Measurements from ENCODE around the gene PTGES2.

PTGES2 gene

DNA sequence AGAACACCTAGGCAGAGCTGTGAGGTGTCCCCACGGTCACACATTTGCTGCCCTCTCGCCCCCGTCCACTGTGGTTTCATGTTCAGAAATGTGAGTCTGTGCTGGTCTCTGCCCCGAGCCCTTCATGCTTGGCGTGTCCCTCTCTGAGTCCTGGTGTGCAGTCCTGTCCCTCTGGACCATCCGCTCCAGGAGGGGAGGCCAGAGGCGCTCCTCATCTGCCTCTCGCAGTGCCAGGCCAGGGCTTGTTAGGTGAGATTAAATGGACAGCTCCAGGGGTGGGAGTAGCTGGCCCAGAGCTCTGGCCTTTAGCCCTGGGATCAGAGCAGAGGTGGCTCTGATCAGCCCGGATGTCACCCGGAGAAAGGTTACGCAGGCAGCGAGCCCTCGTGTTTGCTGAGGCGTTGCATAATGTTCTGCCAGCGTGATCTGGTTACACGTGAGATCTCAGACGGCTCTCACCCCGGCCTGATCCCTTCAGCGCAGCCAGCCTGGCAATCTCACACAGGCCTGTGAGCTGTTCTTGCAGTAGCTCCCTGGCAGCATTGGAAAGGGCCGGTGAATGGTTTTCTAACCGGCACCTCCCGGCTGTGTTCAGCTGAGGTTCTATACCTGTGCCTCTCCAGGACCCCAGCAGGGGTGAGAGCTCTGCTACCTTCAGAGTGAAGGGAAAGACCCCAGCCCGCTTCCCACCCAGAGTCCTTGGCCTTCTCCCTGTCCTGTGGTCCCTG is 24.5 kb downstream of the PTGES2 start:
- no peak for DNase-seq (ENCODE audit: low read depth)

- no peak for DNase-seq (ENCODE audit: low read depth)
Observed at GRCh38 chr9:128102196-128102595, 25.3 kb downstream of the PTGES2 start.

DNA sequence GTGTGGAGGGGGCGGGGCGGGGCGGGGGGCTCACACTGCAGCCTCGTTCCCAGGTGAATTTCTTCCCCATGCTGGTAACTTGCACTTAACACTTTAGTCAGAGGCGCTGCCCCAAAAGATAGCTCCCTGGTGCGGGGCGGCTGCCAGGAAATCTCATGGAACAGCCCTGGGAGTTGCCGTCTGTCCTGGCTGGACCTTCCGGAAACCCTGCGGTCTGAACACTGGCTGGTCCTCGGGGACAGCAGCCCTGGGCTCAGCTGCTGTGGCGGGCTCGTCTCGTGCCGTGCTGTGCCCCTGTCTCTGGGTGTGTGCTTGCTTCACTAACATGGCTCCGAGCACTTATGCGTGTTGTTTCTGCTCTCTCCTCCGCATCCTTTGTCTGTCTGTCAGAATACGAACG is 25.8 kb downstream of the PTGES2 start:
- DNase-seq (ENCODE audit: low read depth) = no peak

GRCh38 chr9:128101231-128101661 is 26.3 kb downstream of the PTGES2 start:
- DNase-seq (ENCODE audit: low read depth) = no peak

- no peak for DNase-seq (ENCODE audit: low read depth)
Observed at GRCh38 chr9:128100581-128100980, 26.9 kb downstream of the PTGES2 start.

DNA sequence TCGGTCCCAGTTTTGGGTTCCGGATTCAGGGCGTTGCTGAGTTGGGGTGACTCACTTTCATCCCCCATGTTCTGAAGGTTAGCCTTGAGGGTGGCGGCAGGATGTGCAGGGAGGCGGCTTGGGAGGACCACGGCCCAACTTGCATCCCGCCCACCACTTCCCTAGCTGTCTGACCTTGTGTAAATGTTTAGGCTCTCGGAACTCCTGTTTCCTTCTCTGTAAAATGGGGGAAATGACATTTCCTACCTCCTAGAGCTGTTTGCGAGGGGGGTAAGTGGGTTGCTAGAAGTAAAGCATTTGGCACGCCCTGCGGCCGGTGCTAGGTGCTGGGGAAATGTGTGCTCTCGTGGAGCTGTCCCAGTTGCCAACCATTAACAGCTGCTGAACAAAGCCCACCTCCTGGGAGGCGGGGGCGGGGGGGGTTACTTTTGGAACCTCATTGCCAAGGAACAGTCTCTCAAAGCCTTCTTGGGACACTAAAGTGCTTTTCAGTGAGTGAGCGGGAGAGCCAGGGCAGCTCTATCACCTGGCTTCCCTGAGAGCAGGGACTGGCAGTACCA is 27.5 kb downstream of the PTGES2 start:
- DNase-seq (ENCODE audit: low read depth) = no peak

DNA sequence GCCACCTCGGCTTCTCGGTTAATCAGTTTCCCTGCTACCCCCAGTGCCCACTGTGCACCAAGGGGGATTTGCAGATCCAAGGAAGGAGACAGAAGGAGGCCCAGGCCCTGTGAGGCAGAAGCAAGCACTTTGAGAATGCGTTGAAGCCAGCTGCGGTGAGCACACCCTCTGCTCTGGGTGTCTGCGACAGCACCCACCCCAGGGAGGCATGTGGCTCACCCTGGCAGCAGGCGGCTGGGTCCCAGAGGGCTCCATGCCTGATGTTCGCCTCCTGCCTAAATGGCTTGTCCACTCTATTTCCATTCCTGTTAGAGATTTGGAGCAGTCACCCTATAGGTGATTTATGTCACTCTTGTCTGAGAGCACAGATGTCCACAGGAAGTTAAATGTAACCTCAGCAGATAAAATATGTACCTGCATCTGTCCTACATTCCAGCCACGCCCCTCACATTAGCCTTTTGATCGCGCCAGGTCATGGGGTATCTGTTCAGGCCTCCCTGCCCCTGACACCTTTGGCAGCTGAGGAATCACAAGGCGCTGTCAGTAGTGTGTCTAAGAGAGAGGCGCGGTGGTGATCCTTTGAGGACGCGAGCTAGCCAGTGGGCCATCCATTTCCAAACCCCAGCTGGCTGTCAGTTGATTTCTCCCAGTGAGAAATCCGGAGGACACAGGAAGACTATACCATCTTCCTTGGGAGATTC is 28.1 kb downstream of the PTGES2 start:
- DNase-seq (ENCODE audit: low read depth) = no peak

DNA sequence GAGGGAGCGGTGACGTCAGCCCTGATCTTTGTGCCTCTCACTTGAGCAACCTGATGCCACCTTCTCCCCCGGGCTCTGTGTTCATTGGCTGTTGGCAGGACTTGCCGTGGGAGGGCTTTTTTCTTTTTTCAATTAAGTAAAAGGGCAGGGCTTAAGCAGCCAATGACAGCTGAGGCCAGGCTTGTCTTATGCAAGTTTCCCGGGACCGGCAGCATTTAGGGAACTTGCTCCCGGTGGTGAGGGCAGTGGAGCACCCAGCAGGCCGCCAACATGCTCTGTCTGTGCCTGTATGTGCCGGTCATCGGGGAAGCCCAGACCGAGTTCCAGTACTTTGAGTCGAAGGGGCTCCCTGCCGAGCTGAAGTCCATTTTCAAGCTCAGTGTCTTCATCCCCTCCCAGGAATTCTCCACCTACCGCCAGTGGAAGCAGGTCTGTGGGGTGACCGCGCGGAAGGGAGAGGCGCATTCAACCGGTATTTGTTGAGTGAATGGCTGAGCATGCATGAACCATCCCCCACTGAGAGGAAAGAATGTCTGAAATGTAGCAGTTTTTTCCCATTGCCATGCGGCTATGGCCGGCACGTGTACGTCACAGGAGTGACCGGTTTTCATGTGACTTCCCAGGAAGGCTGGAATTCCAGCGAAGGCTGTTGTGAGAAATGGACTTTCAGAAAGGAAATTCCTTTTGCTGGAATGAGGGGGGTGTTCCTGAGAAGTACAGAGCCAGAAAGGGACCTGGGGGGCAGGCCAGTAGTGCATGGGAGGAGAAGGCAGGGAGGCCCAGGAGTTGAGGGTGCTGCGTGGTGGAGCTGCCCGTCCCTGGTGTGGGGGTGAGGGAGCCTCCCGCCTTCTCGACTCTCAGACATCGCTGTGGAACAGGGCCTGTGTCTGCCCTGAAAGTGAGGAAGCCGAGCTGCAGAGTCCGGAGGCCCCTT is 29.0 kb downstream of the PTGES2 start:
- no peak for DNase-seq (ENCODE audit: low read depth)

- no peak for DNase-seq (ENCODE audit: low read depth)
Observed at GRCh38 chr9:128097543-128098296, 29.8 kb downstream of the PTGES2 start.

- DNase-seq (ENCODE audit: low read depth) = no peak
Observed at GRCh38 chr9:128096616-128097536, 30.7 kb downstream of the PTGES2 start.

DNA sequence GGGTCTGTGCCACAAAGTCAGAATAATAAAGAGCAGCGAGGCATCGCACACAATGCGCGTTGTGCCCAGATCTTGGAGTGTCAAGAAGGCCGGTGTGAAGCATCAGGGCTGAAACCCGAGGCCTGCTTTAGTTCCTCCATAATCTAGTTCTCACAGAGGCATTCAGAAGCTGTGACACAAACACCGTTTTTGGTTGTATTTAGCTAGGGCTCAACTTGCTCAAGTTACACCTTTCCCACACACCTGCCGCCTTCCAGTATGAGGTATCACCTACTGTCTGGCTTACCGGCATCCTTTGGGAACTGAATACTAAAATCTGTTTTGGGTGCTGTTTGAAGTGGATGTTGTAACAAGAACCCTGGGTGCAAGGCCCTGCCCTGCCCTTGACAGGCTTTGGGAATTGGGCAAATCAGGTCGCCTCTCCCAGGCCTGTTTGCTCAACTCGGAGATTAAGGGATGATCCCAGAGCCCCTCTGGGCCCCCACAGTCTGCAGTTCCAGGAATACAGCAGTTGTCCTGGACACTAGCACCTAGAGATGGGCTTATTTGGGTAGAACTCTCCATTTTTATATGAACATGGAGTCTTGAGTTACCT is 32.5 kb downstream of the PTGES2 start:
- no peak for DNase-seq (ENCODE audit: low read depth)

DNA sequence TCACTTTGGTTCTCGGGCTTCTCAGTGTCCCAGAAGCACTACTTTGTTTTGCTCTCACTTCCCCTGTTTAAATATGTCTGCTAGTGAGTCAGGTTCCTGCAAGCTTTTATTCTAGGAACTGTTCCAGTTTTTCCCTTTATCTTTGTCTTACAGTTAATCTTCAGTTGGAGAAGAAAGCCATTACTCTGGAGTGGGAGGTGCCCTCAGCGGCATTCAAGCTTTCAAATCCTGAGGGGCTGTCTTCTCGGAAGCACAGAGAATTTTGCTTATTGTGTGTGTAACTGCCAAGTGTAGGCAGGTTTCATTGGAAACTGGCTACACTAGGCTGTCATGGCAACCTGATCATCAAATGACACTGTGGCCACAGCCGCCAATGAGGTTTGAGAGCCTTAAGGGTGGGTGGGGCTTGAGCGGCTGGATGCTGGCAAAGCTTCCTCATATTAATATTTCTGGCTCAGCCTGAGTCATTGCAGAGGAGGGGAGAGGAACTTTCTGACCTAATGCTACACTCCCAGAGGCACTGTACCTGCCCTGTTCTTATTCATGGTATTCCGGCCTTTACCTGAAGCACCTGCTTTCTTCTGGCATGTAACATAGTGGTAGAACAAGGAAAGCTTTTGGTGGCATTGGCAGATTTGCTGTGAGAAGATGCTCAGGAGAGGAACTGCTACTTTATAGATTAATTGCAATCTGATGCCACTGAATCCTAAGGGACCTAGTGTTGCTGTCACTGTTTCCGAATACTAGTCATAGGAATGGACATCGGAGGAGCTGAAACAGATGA is 33.2 kb downstream of the PTGES2 start:
- DNase-seq (ENCODE audit: low read depth) = no peak

- no peak for DNase-seq (ENCODE audit: low read depth)
Observed at GRCh38 chr9:128093011-128093410, 34.5 kb downstream of the PTGES2 start.

DNA sequence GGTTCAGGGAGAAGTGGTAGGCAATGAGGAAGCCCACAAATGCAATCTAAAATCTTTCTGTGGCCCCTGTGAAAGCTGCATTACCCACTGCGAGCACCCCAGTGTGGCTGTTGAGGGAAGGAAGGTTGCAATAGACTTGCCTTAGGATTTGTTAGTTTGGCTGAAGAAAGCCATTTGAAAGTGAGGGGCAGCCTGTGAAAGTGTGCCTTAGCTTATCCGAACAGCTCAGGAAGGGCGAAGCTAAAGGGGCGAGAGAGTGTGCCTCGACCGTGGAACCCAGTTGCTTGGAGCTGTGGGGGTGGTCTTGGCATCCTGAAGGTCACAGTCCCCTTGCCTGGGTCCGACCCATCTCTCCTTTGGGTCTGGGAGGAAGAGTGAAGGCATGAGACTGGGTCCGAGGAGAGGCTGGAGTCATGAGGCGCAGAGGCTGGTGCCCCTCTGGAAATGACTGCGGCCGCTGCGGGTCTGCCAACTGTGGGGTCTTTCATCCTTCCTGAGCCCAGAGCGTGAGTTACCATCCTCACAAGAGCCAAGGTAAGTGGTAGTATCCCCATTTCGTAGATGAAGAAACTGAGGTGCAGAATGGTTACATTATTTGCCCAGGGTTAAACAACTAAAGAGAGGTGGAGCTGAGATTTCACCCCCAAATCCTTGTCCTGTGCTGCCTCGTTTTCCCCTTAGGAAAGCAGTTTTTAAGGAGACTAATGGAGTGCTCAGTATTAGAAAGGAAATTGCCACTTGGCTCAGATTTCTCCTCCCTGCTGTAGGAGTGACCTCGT is 35.1 kb downstream of the PTGES2 start:
- no peak for DNase-seq (ENCODE audit: low read depth)

- no peak for DNase-seq (ENCODE audit: low read depth)
Observed at GRCh38 chr9:128091571-128091970, 36.0 kb downstream of the PTGES2 start.

DNA sequence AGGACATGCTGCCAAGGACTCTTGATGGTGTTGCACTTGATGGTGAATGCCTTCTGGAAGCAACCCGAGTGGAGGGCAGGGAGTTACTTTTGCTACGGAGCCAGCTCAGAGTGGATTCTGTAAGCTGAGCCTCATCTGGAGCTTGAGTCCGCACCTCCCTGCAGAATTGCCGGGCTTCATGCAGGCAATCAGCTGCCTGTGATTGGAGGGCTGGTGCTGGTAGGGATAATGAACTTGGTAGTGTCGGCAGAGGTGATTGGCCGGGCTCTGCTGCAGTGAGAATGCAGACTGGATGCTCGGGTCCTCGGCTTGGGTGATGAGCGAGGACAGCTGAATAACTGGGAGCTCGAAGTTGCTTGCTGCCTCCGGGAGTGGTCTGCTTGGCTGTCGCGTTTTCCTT is 36.4 kb downstream of the PTGES2 start:
- no peak for DNase-seq (ENCODE audit: low read depth)

DNA sequence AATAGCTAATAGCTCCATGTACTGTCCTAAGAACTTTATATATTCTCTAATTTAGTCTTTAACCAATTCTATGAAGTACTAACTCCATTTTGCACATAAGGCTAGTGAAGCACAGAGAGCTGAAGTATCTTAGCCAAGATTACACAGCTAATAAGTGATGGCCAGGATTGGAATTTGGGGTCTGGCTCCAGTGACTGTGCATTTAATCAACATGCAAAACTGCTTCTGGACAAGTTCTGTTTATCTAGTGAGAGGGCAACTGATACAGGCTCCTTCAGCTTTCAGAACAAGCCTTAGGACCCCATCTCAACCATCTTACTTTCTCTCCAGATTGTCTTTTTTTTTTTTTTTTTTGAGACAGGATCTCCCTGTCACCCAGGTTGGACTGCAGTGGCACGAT is 38.2 kb downstream of the PTGES2 start:
- no peak for DNase-seq (ENCODE audit: low read depth)

- no peak for DNase-seq (ENCODE audit: low read depth)
Observed at GRCh38 chr9:128088253-128088945, 39.1 kb downstream of the PTGES2 start.
